RWPE2 (cell line): ENCODE data around the gene AHDC1.

Experiments used
- ATAC-seq: fragments of 200-7000 bp; cut with Tn5 transposase; 3 replicates; pipeline ENCODE4 v1.9.1; 2021; ENCODE audit warnings: low read depth
- DNase-seq: peaks from one replicate; pipeline ENCODE4 v3.0.0-alpha.2; 2020; ENCODE audit warnings: low spot score
- H3K27ac ChIP-seq: fragments of 450-650 bp; 2 replicates; pipeline ENCODE4 v1.5.1; 2017; ENCODE audit warnings: mild to moderate bottlenecking; ENCODE audit not compliant: poor library complexity, severe bottlenecking
- H3K27me3 ChIP-seq: fragments of 250-450 bp; sonication (Bioruptor Pico); 2 replicates; pipeline ENCODE4 v1.5.1; 2021; ENCODE audit warnings: mild to moderate bottlenecking, moderate library complexity; ENCODE audit not compliant: insufficient read depth, poor library complexity, severe bottlenecking
- H3K36me3 ChIP-seq: fragments of 250-450 bp; sonication (Bioruptor Pico); 2 replicates; pipeline ENCODE4 v1.5.1; 2020; ENCODE audit warnings: low read depth, mild to moderate bottlenecking, moderate library complexity
- H3K4me1 ChIP-seq: fragments of 250-450 bp; sonication (Bioruptor Pico); 2 replicates; pipeline ENCODE4 v1.5.1; 2021; ENCODE audit warnings: mild to moderate bottlenecking, moderate library complexity; ENCODE audit not compliant: insufficient read depth, poor library complexity, severe bottlenecking
- H3K4me3 ChIP-seq: fragments of 250-450 bp; sonication (Bioruptor Pico); 2 replicates; pipeline ENCODE4 v1.5.1; 2021; ENCODE audit warnings: mild to moderate bottlenecking, moderate library complexity; ENCODE audit not compliant: severe bottlenecking
- H3K9me3 ChIP-seq: fragments of 250-450 bp; sonication (Bioruptor Pico); 2 replicates; pipeline ENCODE4 v1.5.1; 2021; ENCODE audit warnings: mild to moderate bottlenecking, moderate library complexity; ENCODE audit not compliant: severe bottlenecking
- TF ChIP-seq, protein P1 (sequence below): fragments of 450-650 bp; IDR thresholded peaks from one replicate; pipeline ENCODE4 v1.5.1; 2017; ENCODE audit warnings: mild to moderate bottlenecking, moderate library complexity; ENCODE audit not compliant: poor library complexity, severe bottlenecking

The AHDC1 gene

DNA sequence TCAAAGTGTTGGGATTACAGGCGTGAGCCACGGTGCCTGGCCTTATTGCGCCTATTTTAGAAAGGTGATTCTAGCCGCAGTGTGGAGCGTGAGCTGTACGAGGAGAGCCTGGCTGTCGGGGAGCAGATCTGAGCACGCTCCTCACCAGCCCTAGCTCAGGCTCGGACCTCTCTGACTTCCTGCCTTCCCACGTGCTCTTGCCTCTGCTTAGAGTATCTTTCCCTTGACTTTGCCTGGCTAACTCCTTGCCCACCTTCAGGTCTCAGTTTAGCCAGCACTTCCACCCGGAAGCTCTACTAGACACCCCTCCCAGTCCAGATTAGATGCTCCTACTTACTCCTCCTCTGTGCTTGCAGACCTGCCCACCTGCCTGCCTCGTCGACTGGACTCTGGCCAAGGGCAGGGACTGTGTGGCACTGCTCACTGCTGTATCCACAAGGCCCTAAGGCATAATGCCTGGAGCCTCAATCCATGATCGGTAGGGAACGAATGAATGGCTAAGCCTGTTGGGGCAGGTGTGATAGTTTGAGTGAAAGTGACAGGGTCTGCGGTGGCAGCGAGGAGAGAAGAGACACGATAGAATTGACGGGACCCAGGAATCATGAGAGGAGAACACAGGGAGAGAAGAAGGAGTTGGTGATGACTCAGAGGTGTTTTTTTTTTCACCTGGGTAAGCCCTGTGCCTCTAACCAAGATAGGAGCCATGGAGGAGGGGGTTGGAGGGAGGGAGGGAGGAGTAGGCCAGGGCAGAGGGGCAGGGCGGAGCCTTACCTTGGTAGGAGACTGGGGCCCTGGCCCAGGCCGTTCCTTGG is 85.8 kb downstream of the AHDC1 start:
- ATAC-seq = peak; percentile 19; the same call in 2 of the 3 replicates
- Histone ChIP-seq H3K27me3 (no peaks in the 10 kb centered on the region), H3K36me3 (no peaks in the 10 kb centered on the region), H3K27ac (peak overlapping the region; percentile 51), H3K4me3 (no peak overlapping the region), H3K4me1 (peaks cover 29% of the 10 kb centered on the region), H3K9me3 (no peaks in the 10 kb centered on the region)
- DNase-seq = no peak
- TF ChIP-seq, protein P1, sequence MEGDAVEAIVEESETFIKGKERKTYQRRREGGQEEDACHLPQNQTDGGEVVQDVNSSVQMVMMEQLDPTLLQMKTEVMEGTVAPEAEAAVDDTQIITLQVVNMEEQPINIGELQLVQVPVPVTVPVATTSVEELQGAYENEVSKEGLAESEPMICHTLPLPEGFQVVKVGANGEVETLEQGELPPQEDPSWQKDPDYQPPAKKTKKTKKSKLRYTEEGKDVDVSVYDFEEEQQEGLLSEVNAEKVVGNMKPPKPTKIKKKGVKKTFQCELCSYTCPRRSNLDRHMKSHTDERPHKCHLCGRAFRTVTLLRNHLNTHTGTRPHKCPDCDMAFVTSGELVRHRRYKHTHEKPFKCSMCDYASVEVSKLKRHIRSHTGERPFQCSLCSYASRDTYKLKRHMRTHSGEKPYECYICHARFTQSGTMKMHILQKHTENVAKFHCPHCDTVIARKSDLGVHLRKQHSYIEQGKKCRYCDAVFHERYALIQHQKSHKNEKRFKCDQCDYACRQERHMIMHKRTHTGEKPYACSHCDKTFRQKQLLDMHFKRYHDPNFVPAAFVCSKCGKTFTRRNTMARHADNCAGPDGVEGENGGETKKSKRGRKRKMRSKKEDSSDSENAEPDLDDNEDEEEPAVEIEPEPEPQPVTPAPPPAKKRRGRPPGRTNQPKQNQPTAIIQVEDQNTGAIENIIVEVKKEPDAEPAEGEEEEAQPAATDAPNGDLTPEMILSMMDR = no peak

DNA sequence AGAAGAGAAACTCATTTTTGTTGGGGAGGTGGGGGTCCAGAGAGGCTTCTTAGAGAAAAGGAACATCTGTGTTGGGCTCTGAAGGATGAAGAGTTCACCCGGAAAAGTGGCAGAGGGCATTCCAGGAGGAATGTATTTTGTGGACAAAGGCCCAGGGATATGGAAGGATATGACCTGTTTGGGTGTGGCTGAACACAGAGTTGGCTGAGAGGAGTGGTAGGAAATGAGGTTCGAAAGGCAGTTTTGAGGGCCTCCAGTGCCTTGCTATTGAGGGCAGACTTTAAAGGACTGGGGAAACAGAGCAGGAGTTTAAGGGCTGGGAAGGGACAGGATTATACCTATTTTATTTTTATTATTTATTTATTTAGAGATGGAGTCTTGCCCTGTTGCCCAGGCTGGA is 86.6 kb downstream of the AHDC1 start:
- no peaks in the 10 kb centered on the region for H3K9me3 ChIP-seq
- no peaks in the 10 kb centered on the region for H3K36me3 ChIP-seq
- peaks cover 22% of the 10 kb centered on the region for H3K4me1 ChIP-seq
- TF ChIP-seq, protein P1 = no peak
- peak overlapping the region; percentile 51 for H3K27ac ChIP-seq
- no peak overlapping the region for H3K4me3 ChIP-seq
- ATAC-seq (0 out of 3 replicates have a peak, but pooled peaks have one; percentile 22), DNase-seq (no peak)
- no peaks in the 10 kb centered on the region for H3K27me3 ChIP-seq

DNA sequence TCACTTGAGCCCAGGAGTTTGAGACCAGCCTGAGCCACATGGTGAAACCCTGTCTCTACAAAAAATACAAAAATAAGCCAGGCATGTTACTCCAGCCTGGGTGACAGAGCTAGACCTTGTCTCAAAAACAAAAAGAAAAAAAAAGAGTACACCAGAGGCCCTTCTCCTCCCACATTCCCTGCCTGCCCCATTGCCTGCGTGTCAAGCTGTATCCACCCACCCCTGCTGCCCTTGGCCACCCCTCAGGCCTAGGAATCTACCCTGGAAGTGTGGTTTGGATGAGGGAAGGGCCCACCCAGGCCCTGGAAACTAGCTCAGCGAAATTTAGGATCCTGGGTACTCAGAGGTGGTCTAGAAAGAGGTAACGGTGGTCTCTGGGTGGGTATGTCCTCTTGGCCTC is 88.3 kb downstream of the AHDC1 start:
- ATAC-seq = no peak
- Histone ChIP-seq H3K4me3 (no peak overlapping the region), H3K4me1 (peaks cover 15% of the 10 kb centered on the region), H3K27ac (no peak overlapping the region), H3K27me3 (no peaks in the 10 kb centered on the region), H3K9me3 (no peaks in the 10 kb centered on the region), H3K36me3 (no peaks in the 10 kb centered on the region)
- DNase-seq = no peak
- TF ChIP-seq, protein P1 = no peak

DNA sequence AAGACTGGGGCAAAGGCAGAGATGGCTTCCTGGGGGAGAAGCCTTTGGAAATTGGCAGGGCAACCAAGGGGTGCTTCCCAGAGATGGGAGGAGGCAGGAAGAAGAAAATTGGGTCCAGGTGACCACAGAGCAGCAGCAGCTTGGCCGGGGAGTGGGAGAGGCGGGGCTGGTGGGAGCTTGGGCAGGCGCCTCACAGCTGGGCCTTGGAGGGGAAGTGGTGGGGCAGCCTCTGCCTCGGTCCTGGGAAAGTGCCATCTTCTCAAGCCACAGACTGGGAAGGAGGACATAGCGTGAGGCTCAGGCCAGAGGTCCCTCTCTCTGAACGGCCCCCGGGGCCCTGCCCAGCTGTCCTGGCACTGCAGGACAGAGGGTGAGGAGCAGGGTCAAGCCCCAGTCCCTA is 90.0 kb downstream of the AHDC1 start:
- H3K27ac ChIP-seq = no peak overlapping the region
- TF ChIP-seq, protein P1 = no peak
- ATAC-seq = no peak
- no peaks in the 10 kb centered on the region for H3K36me3 ChIP-seq
- no peaks in the 10 kb centered on the region for H3K27me3 ChIP-seq
- DNase-seq = no peak
- H3K9me3 ChIP-seq = no peaks in the 10 kb centered on the region
- H3K4me1 ChIP-seq = peaks cover 21% of the 10 kb centered on the region
- H3K4me3 ChIP-seq = no peak overlapping the region

DNA sequence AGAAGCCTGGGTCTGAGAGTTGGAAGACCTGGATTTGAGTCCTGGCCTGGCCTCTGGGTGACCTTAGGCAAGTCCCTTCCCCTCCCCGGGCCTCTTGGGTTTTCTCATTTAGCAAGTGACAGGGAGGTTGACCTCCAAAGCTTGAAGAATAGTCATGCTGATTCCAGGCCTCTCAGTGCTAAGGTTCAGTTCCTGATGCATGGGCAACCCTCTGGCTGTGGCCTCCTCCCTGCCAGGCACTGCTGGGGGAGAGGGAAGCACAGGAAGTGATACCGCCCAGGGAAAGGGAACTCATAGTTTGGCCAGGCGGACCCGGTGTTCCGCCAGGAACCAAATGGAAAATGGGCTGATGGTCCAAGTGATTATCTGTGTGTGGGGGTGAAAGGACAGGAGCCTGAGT is 90.4 kb downstream of the AHDC1 start:
- no peak overlapping the region for H3K27ac ChIP-seq
- H3K9me3 ChIP-seq = no peaks in the 10 kb centered on the region
- peaks cover 21% of the 10 kb centered on the region for H3K4me1 ChIP-seq
- no peaks in the 10 kb centered on the region for H3K36me3 ChIP-seq
- DNase-seq (no peak), ATAC-seq (no peak)
- TF ChIP-seq, protein P1 = no peak
- no peak overlapping the region for H3K4me3 ChIP-seq
- no peaks in the 10 kb centered on the region for H3K27me3 ChIP-seq
